GM21786 (cell line): ENCODE results near the gene DACH2.

Source experiments
- ATAC-seq: cut with Tn5 transposase; IDR thresholded peaks from one replicate; pipeline ENCODE4 v1.9.1; 2021; ENCODE audit not compliant: unreplicated experiment

DACH2 gene

DNA sequence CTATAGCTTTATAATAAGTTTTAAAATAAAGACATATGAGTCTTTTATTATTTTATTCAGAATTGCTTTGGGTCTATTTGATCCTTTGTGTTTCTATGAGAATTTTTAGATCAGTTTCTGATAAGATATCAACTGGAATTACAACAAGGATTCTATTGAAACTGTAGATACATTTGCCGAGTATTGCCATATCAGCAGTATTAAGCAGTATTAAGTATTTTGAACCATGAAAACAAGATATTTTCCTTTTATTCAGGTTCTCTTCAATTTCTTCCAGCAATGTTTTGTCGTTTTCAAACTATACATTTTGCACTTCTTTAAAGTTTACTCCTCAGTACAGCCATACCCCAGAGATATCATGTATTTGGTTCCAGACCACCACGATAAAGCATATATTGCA lies 598.8 kb downstream of the DACH2 start:
- no peak for ATAC-seq

DNA sequence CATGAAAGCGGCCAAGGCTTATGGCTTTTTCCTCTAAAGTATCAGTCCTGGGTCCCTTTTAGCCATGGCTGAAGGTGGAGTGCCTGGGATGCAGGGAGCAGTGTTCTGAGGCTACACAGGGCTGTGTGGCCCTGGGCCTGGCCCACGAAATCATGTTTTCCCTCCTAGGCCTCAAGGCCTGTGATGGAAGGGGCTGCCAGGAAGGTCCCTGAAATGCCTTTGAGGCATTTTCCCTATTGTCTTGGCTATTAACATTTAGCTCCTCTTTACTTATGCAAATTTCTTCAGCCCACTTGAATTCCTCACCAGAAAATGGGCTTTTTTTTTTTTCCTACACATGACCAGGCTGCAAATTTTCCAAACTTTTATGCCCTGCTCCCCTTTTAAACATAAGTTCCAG lies 657.0 kb downstream of the DACH2 start:
- no peak for ATAC-seq

DNA sequence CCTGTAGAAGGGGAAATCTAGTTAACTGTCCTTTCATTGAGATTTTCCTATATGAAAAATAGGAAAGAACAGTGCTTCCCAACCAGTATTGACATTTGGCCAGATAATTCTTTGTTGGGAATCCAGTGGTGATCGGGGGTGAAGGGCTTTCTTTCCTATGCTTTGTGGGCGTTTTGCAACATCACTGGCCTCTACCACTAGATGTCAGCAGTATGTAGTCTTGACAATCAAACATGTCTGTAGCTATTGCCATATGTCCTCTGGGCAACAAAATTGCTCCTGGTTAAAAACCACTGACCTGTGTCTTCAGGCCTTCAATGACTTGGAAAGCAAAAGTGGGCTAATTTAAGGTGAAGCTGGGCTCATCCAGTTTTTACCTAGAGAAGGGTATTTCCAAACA lies 658.5 kb downstream of the DACH2 start:
- ATAC-seq: no peak

DNA sequence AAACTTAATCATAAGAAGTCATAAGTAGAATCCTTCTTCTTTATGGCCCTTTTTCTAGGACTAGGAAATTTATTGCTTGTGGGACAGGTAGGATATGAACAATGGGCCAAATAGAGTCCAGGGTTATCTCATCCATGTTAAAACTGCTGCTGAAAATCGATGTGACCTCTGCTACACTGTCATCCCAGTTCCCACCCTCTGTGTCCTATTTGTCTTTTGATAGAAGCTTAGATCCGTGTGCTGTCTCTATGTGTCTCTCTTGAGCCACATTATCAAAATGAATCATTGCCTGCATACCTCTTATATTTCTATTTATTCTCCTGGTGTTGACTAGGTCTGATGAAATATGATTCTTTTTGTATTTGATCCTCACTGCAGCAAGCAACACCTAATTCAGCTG lies 661.4 kb downstream of the DACH2 start:
- ATAC-seq: no peak

DNA sequence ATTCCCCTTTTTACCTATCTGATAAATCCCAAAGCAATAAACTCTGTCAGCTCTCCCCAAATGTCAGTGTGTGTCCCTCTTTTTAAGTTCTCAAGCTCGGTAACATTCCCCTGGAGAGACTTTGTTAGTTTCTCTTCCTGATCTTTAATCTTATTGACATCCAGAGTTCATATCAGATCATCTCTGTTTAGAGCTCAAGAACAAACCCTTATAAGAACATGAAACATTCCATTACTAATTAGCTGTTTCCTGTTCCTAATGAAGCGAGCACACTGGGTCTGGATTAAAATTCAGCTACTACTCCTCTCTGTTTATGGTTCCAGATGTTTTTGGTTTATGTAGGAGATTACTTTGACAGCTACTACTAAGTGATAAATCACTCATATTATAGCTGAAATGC lies 681.5 kb downstream of the DACH2 start:
- no peak for ATAC-seq

DNA sequence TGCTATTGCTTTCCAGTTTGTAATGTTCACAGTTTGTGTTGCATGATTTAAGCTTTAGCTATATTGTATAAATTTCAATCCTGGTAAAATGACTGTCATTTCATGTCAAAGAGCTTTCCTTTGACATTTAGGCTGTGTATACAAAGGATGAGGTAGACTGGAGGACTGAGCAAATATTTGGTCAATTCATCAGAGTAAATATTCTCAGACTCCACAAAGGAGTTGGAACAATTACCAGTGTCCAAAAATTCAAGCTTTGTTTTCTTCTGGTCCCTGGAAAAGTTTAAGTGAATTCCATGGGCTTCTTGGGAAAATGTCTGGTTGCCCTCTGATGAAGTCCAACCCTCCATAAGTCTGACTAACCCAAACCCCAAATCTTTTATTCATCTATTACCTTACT lies 682.4 kb downstream of the DACH2 start:
- no peak for ATAC-seq

DNA sequence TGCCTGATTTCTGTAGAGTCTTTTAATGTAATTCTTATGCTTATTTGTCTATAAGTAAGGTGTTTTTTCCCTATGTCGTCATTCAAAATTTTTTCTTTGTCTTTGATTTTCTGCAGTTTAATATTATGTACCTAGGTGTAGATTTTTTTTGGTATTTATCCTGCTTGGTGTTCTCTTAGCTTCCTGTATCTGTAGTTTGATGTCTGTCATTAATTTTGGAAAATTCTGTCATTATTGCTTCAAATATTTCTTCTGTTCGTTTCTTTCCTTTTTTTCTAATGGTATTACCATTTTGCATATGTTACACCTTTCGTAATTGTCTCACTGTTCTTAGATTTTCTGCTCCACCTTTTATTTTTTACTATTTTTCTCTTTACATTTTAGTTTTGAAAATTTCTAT lies 696.9 kb downstream of the DACH2 start:
- no peak for ATAC-seq
